SU-DHL-6 (cell line): Measurements from ENCODE around the gene ACACB.

Experiments
- CTCF ChIP-seq: fragments of 200-600 bp; sonication (generic); IDR thresholded peaks from one replicate; pipeline ENCODE4 v1.5.1; 2017; ENCODE audit warnings: antibody characterized with exemption, mild to moderate bottlenecking, low read length, moderate library complexity; ENCODE audit not compliant: insufficient read depth, poor library complexity, severe bottlenecking
- EZH2phosphoT487 ChIP-seq: fragments of 200-600 bp; sonication (generic), shearing (Covaris generic); conservative IDR thresholded peaks from 2 replicates; pipeline ENCODE4 v1.6.1; 2018; ENCODE audit warnings: mild to moderate bottlenecking, antibody characterized with exemption, low read length, moderate library complexity, mixed read lengths

GRCh38 chr12:109169686-109170085, 53.3 kb downstream of the ACACB start:
- TF ChIP-seq CTCF, result no peak
- TF ChIP-seq EZH2phosphoT487, result no peak
